NCI-H2196 treated with DMSO at 0.1 percent for 48 hours (cell line): Measurements from ENCODE around the gene EEF1A1.
"Not testable (repeated sequence)": the region's sequence is repeated elsewhere in the genome, so short reads cannot be mapped to it uniquely, and the experiment has no call there.

Source experiments
- DNase-seq: peaks from one replicate; lab custom pipeline; 2025; ENCODE audit not compliant: unreplicated experiment; lab: John Stamatoyannopoulos, UW

The EEF1A1 gene

DNA sequence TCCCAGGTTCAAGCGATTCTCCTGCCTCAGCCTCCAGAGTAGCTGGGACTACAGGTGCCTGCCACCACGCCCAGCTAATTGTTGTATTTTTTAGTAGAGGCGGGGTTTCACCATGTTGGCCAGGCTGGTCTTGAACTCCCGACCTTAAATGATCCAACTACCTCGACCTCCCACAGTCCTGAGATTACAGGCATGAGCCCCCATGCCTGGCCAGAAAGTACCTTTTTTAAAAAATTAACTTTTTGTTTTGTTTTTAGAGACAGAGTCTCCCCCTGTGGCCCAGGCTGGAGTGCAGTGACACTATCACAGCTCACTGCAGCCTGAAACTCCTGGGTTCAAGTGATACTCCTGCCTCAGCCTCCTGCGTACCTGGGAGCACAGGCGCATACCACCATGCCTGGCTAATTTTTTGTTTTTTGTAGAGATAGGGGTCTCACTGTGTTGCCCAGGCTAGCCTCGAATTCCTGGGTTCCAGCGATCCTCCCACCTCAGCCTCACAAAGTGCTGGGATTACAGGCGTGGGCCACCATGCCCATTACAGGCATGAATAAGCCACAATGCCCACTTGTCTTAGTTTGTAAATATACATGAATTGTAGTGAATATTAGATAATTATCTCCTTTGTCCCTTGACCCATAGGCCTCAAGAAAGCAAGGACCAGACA lies 17.4 kb upstream of the EEF1A1 start:
- DNase-seq, result no peak

DNA sequence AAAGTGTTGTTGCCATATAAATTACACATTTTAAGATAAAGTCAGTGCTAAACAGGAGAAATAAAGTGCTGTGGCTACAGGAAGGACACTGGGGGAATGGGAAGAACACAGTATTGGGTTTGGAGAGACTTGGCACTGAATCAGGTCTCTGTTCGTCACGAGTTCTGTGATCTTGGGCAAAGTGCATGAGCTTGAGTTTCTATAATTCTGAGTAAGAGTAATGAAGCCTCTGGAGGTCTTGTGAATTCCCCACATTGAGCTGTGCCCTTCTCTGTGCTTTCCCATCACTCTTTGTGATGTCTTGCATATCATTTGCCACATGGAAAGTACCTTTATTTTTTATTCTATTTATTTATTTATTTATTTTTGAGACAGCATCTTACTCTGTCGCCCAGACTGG lies 16.8 kb upstream of the EEF1A1 start:
- no peak for DNase-seq

DNA sequence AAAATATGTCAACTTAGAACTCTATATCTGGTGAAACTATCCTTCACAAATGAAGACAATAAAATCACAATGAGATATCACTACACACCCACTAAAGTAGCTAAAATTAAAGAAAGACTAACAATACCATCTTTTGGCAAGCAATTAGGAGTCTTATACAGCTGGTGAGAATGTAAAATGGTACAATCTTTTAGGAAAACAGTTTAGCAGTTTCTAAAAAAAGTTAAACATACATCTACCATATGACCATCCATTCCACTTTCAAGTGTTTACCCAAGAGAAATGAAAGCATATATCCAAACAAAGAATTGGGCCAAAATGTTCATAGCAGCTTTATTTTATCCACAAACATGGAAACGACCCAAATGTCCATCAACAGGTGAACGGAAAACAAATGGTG lies 13.8 kb upstream of the EEF1A1 start:
- no peak for DNase-seq

DNA sequence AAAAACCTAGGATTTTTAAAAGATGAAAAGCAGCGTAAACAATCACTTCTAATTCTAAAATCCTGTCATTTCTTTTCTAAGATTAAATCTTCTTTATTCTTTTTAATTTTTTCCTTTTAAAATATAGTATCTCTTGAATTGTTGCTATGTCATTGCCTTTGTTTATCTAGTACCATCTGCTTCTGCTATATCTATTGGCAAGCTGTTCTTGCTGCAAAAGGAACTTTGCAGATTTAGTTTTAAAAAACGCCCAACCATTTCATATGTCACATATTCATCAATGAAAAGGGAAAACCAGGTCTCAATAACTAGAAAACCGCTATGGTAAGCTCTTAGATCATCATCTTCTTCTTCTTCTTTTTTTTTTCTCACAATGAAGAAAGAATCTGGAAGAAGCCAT lies 11.5 kb upstream of the EEF1A1 start:
- DNase-seq, result no peak

DNA sequence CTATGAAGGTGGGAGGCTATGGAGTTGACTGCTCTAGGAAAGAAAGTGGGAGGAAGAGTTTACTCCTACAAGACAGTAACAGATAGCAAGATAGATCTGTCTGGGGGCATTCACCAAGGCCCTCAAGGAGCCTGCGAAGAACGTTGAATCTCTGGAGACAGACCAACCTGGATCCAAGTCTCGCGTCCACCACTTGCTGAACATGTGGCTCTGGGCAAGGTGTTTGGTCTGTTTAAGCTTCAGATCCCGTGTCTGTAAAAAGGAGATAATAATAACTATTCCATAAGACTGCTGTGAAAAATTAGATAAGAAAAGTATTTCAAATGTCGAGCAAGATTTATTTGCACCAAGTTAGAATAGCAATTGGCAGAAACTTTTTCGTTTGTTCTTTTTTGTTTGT lies 8.1 kb upstream of the EEF1A1 start:
- no peak for DNase-seq

GRCh38 chr6:73525546-73526330 lies 4.9 kb upstream of the EEF1A1 start:
- DNase-seq, result no peak

- DNase-seq, result no peak
Measured at GRCh38 chr6:73523434-73524123, 2.7 kb upstream of the EEF1A1 start.

GRCh38 chr6:73521351-73521985 lies 636 bp upstream of the EEF1A1 start:
- DNase-seq, result peak; percentile 49

DNA sequence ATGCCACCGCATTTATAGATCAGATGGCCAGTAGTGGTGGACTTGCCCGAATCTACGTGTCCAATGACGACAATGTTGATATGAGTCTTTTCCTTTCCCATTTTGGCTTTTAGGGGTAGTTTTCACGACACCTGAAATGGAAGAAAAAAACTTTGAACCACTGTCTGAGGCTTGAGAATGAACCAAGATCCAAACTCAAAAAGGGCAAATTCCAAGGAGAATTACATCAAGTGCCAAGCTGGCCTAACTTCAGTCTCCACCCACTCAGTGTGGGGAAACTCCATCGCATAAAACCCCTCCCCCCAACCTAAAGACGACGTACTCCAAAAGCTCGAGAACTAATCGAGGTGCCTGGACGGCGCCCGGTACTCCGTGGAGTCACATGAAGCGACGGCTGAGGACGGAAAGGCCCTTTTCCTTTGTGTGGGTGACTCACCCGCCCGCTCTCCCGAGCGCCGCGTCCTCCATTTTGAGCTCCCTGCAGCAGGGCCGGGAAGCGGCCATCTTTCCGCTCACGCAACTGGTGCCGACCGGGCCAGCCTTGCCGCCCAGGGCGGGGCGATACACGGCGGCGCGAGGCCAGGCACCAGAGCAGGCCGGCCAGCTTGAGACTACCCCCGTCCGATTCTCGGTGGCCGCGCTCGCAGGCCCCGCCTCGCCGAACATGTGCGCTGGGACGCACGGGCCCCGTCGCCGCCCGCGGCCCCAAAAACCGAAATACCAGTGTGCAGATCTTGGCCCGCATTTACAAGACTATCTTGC lies 725 bp downstream of the EEF1A1 start:
- peak; percentile 13 for DNase-seq

- DNase-seq, result not testable (repeated sequence)
Measured at GRCh38 chr6:73518982-73519881, 1.6 kb downstream of the EEF1A1 start.

GRCh38 chr6:73518100-73518981 lies 2.5 kb downstream of the EEF1A1 start:
- not testable (repeated sequence) for DNase-seq

DNA sequence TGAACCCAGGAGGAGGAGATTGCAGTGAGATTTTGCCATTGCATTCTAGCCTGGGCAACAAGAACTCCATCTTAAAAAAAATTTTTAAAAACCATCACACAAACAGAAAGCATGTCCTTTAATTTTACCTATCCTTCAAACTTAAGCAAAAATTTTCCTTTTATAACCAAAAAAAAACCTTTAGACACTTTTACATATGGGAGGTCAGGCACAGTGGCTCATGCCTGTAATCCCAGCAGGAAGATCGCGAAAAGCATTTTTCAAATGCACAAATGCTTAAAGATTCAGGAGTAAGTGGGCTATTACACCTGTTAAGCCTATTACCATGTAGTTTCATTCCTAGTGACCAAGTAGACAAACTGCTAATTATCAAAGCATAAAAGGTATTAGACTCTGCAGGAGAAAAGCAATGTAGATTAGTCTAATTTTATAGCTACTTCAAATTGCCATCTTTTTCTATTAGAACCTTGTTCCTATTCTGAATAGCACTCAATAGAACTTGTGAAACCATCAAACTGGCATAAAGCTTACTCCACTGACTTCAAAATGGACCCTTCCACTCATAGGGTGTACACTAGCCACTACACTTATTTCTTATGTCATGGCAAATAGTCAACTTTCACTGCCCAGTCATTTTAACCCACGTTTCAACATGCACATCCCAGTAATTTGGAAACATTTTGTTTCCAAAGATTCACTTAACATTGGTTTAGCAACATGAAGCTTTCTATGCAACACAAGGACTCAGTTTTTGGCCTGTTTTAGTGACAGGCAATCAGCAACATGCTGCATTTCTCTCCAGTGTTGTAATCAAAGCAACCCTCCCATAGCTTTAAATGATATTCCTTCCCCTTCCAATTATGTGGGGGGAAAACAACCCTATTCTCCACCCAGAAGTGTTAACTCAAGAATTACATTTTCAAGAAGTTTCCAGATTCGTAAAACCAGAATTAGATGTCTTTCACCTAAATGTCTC lies 4.0 kb downstream of the EEF1A1 start:
- no peak for DNase-seq

DNA sequence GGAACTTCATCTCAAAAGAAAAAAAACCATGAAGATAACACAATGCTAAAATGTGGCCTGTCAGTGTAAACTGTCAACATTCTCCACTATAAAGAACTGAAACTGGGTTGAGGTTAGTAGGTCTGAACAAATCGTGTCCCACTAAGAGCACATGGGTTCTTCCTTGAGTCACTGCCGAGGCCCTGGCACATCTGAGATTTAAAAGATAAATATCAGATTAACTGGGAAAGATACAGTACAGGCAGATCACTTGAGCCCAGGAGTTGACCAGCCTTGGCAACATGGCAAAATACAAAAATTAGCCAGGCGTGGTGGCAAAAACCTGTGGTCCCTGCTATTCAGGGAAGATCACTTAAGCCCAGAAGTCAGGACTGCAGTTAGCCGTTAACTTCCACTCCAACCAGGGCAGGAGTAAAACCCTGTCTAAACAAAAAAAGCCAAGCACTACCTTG lies 5.6 kb downstream of the EEF1A1 start:
- DNase-seq, result no peak

GRCh38 chr6:73514746-73515110 lies 6.1 kb downstream of the EEF1A1 start:
- no peak for DNase-seq

DNA sequence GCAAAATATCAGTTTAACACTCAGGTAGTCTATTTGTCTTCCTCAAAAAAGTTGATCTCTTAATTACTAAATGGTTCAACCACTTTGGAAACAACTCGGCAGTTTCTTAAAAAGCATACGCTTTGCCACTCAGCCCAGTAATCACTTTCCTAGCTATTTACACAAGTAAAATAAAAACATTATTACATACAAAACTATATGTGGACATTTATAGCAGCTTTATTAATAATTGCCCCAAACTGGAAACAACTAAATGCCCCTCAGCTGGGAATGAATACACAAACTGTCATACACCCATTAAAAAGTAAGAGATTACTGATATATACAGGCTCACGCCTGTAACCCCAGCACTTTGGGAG lies 7.4 kb downstream of the EEF1A1 start:
- DNase-seq, result no peak

DNA sequence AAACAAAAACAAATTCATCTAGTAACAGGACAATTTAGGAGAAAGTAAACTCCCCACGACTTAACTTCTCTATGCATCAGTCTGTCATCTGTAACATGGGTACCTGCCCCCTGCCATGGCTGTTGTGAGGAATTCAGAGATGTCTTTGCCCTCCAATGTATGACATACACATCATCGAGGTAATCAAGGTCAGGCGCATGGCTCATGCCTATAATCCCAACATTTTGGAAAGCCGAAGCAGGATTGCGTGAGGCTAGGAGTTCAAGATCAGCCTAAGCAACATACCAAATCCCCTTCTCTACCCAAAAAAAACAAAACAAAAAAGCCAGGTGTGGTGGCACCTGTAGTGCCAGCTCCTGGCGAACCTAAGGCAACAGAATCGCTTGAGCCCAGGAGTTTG lies 9.0 kb downstream of the EEF1A1 start:
- DNase-seq, result no peak

- no peak for DNase-seq
Measured at GRCh38 chr6:73509851-73510250, 11.0 kb downstream of the EEF1A1 start.

DNA sequence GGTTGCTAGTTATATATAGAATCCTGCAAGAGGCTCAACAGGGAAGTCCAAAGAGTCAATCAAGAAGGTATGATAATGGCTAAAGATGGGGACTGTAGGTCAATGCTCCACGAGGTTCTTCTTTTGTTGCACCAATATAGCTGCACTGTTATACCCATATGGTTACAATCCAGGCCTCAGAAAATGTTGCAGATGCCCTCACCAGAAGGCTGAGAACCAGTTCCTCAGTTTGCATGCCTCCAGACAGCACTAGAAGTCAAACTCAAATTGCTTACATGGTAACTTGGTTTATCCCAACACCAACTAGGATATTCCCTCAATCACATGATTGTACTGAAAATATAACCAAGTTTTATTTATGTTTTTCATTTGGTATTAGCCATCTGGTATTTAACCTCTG lies 12.1 kb downstream of the EEF1A1 start:
- DNase-seq, result no peak
